ENCODE measurements around the gene SCD. TPM values are rescaled to one million over a fixed set of nuclear protein-coding genes. Genes with fewer than 3 reads are reported as not detected.

Gene SCD
- total RNA-seq, 1 experiment from 2014 or later, result 518 TPM

- Histone ChIP-seq H4K20me1 (ENCODE audit: insufficient read depth) (no peaks in the 10 kb centered on the region), H3K9me2 (ENCODE audit: insufficient read depth) (no peaks in the 10 kb centered on the region), H3K9me3 (ENCODE audit: insufficient read depth, low read depth) (no peaks in the 10 kb centered on the region), H2AFZ (no peak overlapping the region), H3K27me3 (ENCODE audit: insufficient read depth, low read depth) (peaks cover 51% of the 10 kb centered on the region), H3F3A (ENCODE audit: insufficient read depth, low read depth) (no peaks in the 10 kb centered on the region), H3K36me3 (ENCODE audit: low read depth) (no peaks in the 10 kb centered on the region), H3K79me2 (ENCODE audit: low read depth) (no peaks in the 10 kb centered on the region), H3K4me2 (no peak overlapping the region), H3K4me3 (no peak overlapping the region), H3K4me1 (replicated peaks; ENCODE audit: insufficient read depth) (no peaks in the 10 kb centered on the region), H3K27ac (no peak overlapping the region)
- TF ChIP-seq CTCF (conservative IDR thresholded peaks at IDR 0.05) (no peak), EZH2 (IDR thresholded peaks at IDR 0.05; ENCODE audit: low read depth) (no peak)
- BruUV-seq (replicated peaks), result no TSS peak
- POLR2A ChIA-PET (ENCODE audit: unreplicated experiment), result no interaction called here
- CTCF ChIA-PET, result no interaction called here
- DNase-seq, result no peak
- intact Hi-C loops (cut with micrococcal nuclease; ENCODE audit: unreplicated experiment), result loop anchor here (5.0 kb wide), 1 partner anchor 38 kb away; no protein-coding TSS in a partner anchor
These were observed 12.3 kb upstream of the SCD start for GRCh38 chr10:100334762-100335161.

- Histone ChIP-seq H3K9me2 (ENCODE audit: insufficient read depth) (no peaks in the 10 kb centered on the region), H3K27me3 (ENCODE audit: insufficient read depth, low read depth) (peaks cover 19% of the 10 kb centered on the region), H3K4me1 (replicated peaks; ENCODE audit: insufficient read depth) (0 out of 2 replicates have a peak, but pooled peaks cover 7% of the 10 kb centered on the region), H3K79me2 (ENCODE audit: low read depth) (no peaks in the 10 kb centered on the region), H4K20me1 (ENCODE audit: insufficient read depth) (no peaks in the 10 kb centered on the region), H2AFZ (no peak overlapping the region), H3K4me3 (no peak overlapping the region), H3K4me2 (no peak overlapping the region), H3F3A (ENCODE audit: insufficient read depth, low read depth) (no peaks in the 10 kb centered on the region), H3K36me3 (ENCODE audit: low read depth) (no peaks in the 10 kb centered on the region), H3K27ac (no peak overlapping the region), H3K9me3 (ENCODE audit: insufficient read depth, low read depth) (no peaks in the 10 kb centered on the region)
- CTCF ChIA-PET, result interaction anchor here (0.6 to 0.8 kb wide), 2 partner anchors 10 to 37 kb away, joined by 3 read pairs; no protein-coding TSS in a partner anchor
- POLR2A ChIA-PET (ENCODE audit: unreplicated experiment), result no interaction called here
- BruUV-seq (replicated peaks), result no TSS peak
- peak in 1 of 2 experiments; percentile 66 for DNase-seq
- TF ChIP-seq CTCF (conservative IDR thresholded peaks at IDR 0.05) (peak; percentile 84), EZH2 (IDR thresholded peaks at IDR 0.05; ENCODE audit: low read depth) (no peak)
- intact Hi-C loops (cut with micrococcal nuclease; ENCODE audit: unreplicated experiment), result loop anchor here (1.0 to 5.0 kb wide), 4 partner anchors 34 to 170 kb away; no protein-coding TSS in a partner anchor
These were observed 8.5 kb upstream of the SCD start for GRCh38 chr10:100338434-100339036.

- no peak for DNase-seq
- H3K36me3 ChIP-seq (ENCODE audit: low read depth), result no peaks in the 10 kb centered on the region
- intact Hi-C loops (cut with micrococcal nuclease; ENCODE audit: unreplicated experiment), result loop anchor here (1.0 to 5.0 kb wide), 3 partner anchors 33 to 170 kb away; no protein-coding TSS in a partner anchor
- 0 out of 2 replicates have a peak, but pooled peaks cover 7% of the 10 kb centered on the region for H3K4me1 ChIP-seq (replicated peaks; ENCODE audit: insufficient read depth)
- no peaks in the 10 kb centered on the region for H4K20me1 ChIP-seq (ENCODE audit: insufficient read depth)
- no peaks in the 10 kb centered on the region for H3F3A ChIP-seq (ENCODE audit: insufficient read depth, low read depth)
- no TSS peak for BruUV-seq (replicated peaks)
- H3K9me3 ChIP-seq (ENCODE audit: insufficient read depth, low read depth), result no peaks in the 10 kb centered on the region
- no peak overlapping the region for H2AFZ ChIP-seq
- H3K9me2 ChIP-seq (ENCODE audit: insufficient read depth), result no peaks in the 10 kb centered on the region
- ChIA-PET POLR2A (ENCODE audit: unreplicated experiment) (no interaction called here), CTCF (interaction anchor here (0.6 to 0.8 kb wide), 2 partner anchors 9 to 36 kb away, joined by 3 read pairs; no protein-coding TSS in a partner anchor)
- peaks cover 13% of the 10 kb centered on the region for H3K27me3 ChIP-seq (ENCODE audit: insufficient read depth, low read depth)
- H3K4me2 ChIP-seq, result no peak overlapping the region
- no peak overlapping the region for H3K27ac ChIP-seq
- H3K4me3 ChIP-seq, result no peak overlapping the region
- H3K79me2 ChIP-seq (ENCODE audit: low read depth), result no peaks in the 10 kb centered on the region
- TF ChIP-seq EZH2 (IDR thresholded peaks at IDR 0.05; ENCODE audit: low read depth) (no peak), CTCF (conservative IDR thresholded peaks at IDR 0.05) (no peak)
These were observed 7.8 kb upstream of the SCD start for GRCh38 chr10:100339236-100339635.

Data from PC-9 (cell line).